ENCODE results near the gene RTF2. TPM values are rescaled to one million over a fixed set of nuclear protein-coding genes. Genes with fewer than 3 reads are reported as not detected.

The RTF2 gene
- total and polyA plus RNA-seq, 2 of the 13 experiments (the other 11 are each of a cell fraction or from before 2014, with no cell fraction given), result 81.8 to 142 TPM

- no peak overlapping the region for H3K9ac ChIP-seq (ENCODE audit: insufficient read depth, low read depth, low read length)
- DNase-seq (ENCODE audit: low spot score) (no peak), ATAC-seq (no peak), FAIRE-seq (no peak)
- H3K36me3 ChIP-seq (replicated peaks in 1 of 2; ENCODE audit: control insufficient read depth in 1 of 2, insufficient read depth in 2 of 2, low read length in 2 of 2), result no peaks in the 10 kb centered on the region
- no peak overlapping the region for H2AFZ ChIP-seq (ENCODE audit: low read length)
- CTCF ChIA-PET (ENCODE audit: low intra/inter-chr PET ratio, low total read pairs), result no interaction called here
- no peaks in the 10 kb centered on the region for H3K79me2 ChIP-seq (ENCODE audit: insufficient read depth, low read length)
- peaks cover 9% of the 10 kb centered on the region for H3K4me1 ChIP-seq (ENCODE audit: insufficient read depth, low read length)
- H3K27me3 ChIP-seq (ENCODE audit: control insufficient read depth in 1 of 2, insufficient read depth in 2 of 2, low read length in 2 of 2), result peaks cover 0 to 2% of the 10 kb centered on the region in 2 experiments; a peak in 1 of 5 replicates
- no peak overlapping the region for H3K27ac ChIP-seq (ENCODE audit: extremely low read length, insufficient read depth, low read length)
- no peaks in the 10 kb centered on the region for H4K20me1 ChIP-seq (ENCODE audit: insufficient read depth, low read length)
- no TSS peak for BruUV-seq (replicated peaks)
- no peak overlapping the region for H3K4me2 ChIP-seq (ENCODE audit: low read depth, low read length)
- intact Hi-C loops (cut with micrococcal nuclease; ENCODE audit: unreplicated experiment), result no loop called here
- POLR2A ChIA-PET, result no interaction called here
- no peak for TF ChIP-seq SOX13 (IDR thresholded peaks at IDR 0.05)
- TF ChIP-seq SOX13 (CRISPR knock-in tag; conservative IDR thresholded peaks at IDR 0.05 in 1 of 2, IDR thresholded peaks at IDR 0.05 in 1 of 2), result no peak
- TF ChIP-seq AHDC1 (CRISPR knock-in tag; IDR thresholded peaks at IDR 0.05; ENCODE audit: borderline replicate concordance), result no peak
- TF ChIP-seq ZNF629 (CRISPR knock-in tag; conservative IDR thresholded peaks at IDR 0.05), result no peak
- TF ChIP-seq ATF7-NPFF (CRISPR knock-in tag; IDR thresholded peaks at IDR 0.05; ENCODE audit: low read depth), result no peak
- no peak for TF ChIP-seq RBAK (CRISPR knock-in tag; IDR thresholded peaks at IDR 0.05)
- TF ChIP-seq ZBTB2 (CRISPR knock-in tag; IDR thresholded peaks at IDR 0.05; ENCODE audit: low read depth), result no peak
- TF ChIP-seq ZFY (CRISPR knock-in tag; IDR thresholded peaks at IDR 0.05), result no peak
- no peak for TF ChIP-seq ZNF83 (CRISPR knock-in tag; IDR thresholded peaks at IDR 0.05; ENCODE audit: borderline replicate concordance)
- TF ChIP-seq CHCHD3 (CRISPR knock-in tag; IDR thresholded peaks at IDR 0.05), result no peak
- TF ChIP-seq SMAD9 (CRISPR knock-in tag; IDR thresholded peaks at IDR 0.05), result no peak
- TF ChIP-seq SALL2 (CRISPR knock-in tag; IDR thresholded peaks at IDR 0.05), result no peak
- no peak for TF ChIP-seq MEIS1 (CRISPR knock-in tag; IDR thresholded peaks at IDR 0.05; ENCODE audit: borderline replicate concordance)
- TF ChIP-seq WIZ (CRISPR knock-in tag; IDR thresholded peaks at IDR 0.05), result no peak
- TF ChIP-seq RAD51 (IDR thresholded peaks at IDR 0.05; ENCODE audit: borderline replicate concordance), result no peak
- TF ChIP-seq DMAP1 (CRISPR knock-in tag; IDR thresholded peaks at IDR 0.05), result no peak
- no peak for TF ChIP-seq SRY (CRISPR knock-in tag; IDR thresholded peaks at IDR 0.05)
- no peak for TF ChIP-seq BCL3 (CRISPR knock-in tag; IDR thresholded peaks at IDR 0.05)
- no peak for TF ChIP-seq KMT2A (CRISPR knock-in tag; IDR thresholded peaks at IDR 0.05)
- H3K9me3 ChIP-seq (ENCODE audit: low read length), result no peaks in the 10 kb centered on the region
- whole genome bisulfite sequencing (ENCODE audit: low lambda C conversion rate), result 46% methylated on average over 5 of the region's 5 CpGs
- H3K4me3 ChIP-seq (replicated peaks in 1 of 3; ENCODE audit: insufficient read depth in 1 of 3, low read depth in 2 of 3, low read length in 3 of 3), result no peak overlapping the region
- in situ Hi-C loops (cut with HindIII; ENCODE audit: extremely low pct_ligation_motif_present, low pct_unique_long_range_greater_than_20kb), result no loop called here
These were observed 28.6 kb upstream of the RTF2 start for GRCh38 chr20:56439771-56440291.
